CD4-positive, alpha-beta memory T cell (primary cell): Measurements from ENCODE around the gene GNG4. TPM values are rescaled to one million over a fixed set of nuclear protein-coding genes. Genes with fewer than 3 reads are reported as not detected.

Experiments used
- CTCF ChIA-PET: fragments of 350-600 bp; sonication (Branson Sonifier 250); formaldehyde crosslinking; loops from one replicate; lab custom pipeline; 2021; ENCODE audit warnings: inconsistent platforms; ENCODE audit not compliant: partially characterized antibody; lab: Charles Lee
- POLR2A ChIA-PET: fragments of 350-600 bp; sonication (Branson Sonifier 250); formaldehyde crosslinking; loops from one replicate; lab custom pipeline; 2021; ENCODE audit not compliant: partially characterized antibody; lab: Charles Lee
- DNase-seq, 5 donors: peaks; one replicate each; pipeline versions ENCODE4 v3.0.0 to v3.0.0-alpha.2; 2020 to 2022; ENCODE audit warnings: mixed read lengths in 1 of 5
- H3K27ac ChIP-seq: one replicate; pipeline ENCODE4 v1.7.0; 2013; ENCODE audit warnings: low read depth, low read length
- H3K27me3 ChIP-seq: 2 replicates; pipeline ENCODE4 v1.7.0; 2013; ENCODE audit warnings: mild to moderate bottlenecking, low read length, moderate library complexity; ENCODE audit not compliant: insufficient read depth
- H3K36me3 ChIP-seq: 2 replicates; pipeline ENCODE4 v1.7.0; 2013; ENCODE audit warnings: mild to moderate bottlenecking, low read length, moderate library complexity; ENCODE audit not compliant: insufficient read depth
- H3K4me1 ChIP-seq: 2 replicates; pipeline ENCODE4 v1.7.0; 2013; ENCODE audit warnings: mild to moderate bottlenecking, low read length, moderate library complexity; ENCODE audit not compliant: insufficient read depth
- H3K4me3 ChIP-seq, 2 donors: one replicate each; pipeline ENCODE4 v1.7.0; 2013; ENCODE audit warnings: low read length in 2 of 2, mild to moderate bottlenecking in 1 of 2
- H3K9me3 ChIP-seq, 2 donors: one replicate each; pipeline ENCODE4 v1.7.0; 2013; ENCODE audit warnings: low read length in 2 of 2, control low read depth in 1 of 2; ENCODE audit not compliant: control insufficient read depth in 1 of 2
- H3K27ac Mint-ChIP-seq, 7 donors: one replicate each; pipeline ENCODE4 v1.8.0; 2020 to 2021; ENCODE audit warnings: mixed read lengths in 7 of 7, mild to moderate bottlenecking in 6 of 7, inconsistent platforms in 3 of 7, moderate library complexity in 3 of 7
- H3K27me3 Mint-ChIP-seq, 2 donors: one replicate each; pipeline ENCODE4 v1.8.0; 2020 to 2021; ENCODE audit warnings: mixed read lengths in 2 of 2
- H3K36me3 Mint-ChIP-seq, 2 donors: one replicate each; pipeline ENCODE4 v1.8.0; 2020 to 2021; ENCODE audit warnings: mixed read lengths in 2 of 2, inconsistent platforms in 1 of 2, mild to moderate bottlenecking in 1 of 2
- H3K4me1 Mint-ChIP-seq, 4 donors: one replicate each; pipeline ENCODE4 v1.8.0; 2020 to 2021; ENCODE audit warnings: mixed read lengths in 4 of 4, mild to moderate bottlenecking in 1 of 4
- H3K4me3 Mint-ChIP-seq, 8 donors: one replicate each; pipeline ENCODE4 v1.8.0; 2020 to 2021; ENCODE audit warnings: mixed read lengths in 8 of 8, mild to moderate bottlenecking in 7 of 8, moderate library complexity in 6 of 8, inconsistent platforms in 3 of 8
- H3K9me3 Mint-ChIP-seq, 8 donors: one replicate each; pipeline ENCODE4 v1.8.0; 2020 to 2021; ENCODE audit warnings: mixed read lengths in 8 of 8, mild to moderate bottlenecking in 5 of 8, inconsistent platforms in 3 of 8, moderate library complexity in 1 of 8
- intact Hi-C: fragments of 100-400 bp; cut with micrococcal nuclease; formaldehyde crosslinking; loops from one replicate; pipeline ENCODE4 v1.15.1; 2023
- polyA plus RNA-seq, 2 donors: library from polyadenylated mRNA; unstranded; fragments of 300-500 nt; fragmentation: Illumina TruSeq; gene quantifications; one replicate each; pipeline ENCODE4 v1.2.3, GENCODE V29; 2021
- total RNA-seq, 2 experiments: library from RNA; stranded (reverse); gene quantifications; one replicate each; pipeline ENCODE4 v1.2.3, GENCODE V29; 2021

The GNG4 gene
- total and polyA plus RNA-seq, 4 experiments from 2014 or later, result 0.19 TPM; not detected in 3

DNA sequence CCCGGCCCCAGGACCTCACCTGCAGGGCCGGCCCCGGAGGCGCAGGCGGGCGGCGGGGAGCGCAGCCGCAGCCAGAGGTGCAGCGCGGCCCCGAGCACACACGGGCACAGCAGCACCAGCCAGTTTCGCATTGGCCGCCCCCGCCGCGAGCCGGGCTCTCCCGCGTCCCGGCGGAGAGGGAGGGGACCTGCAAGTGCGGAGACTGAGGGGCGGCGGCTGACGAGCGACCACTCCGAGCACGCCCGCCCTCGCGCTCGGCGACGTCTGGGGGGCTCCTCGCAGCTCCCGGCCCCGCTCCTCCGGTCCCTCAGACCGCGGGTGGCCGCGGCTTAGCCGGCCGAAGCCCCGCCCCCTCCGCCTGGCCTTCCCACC, 145.5 kb downstream of the GNG4 start, which contains the start of gene B3GALNT2:
B3GALNT2 (minus strand) TSS at position 331 of the 372 bp plus-strand sequence; CDS start at position 131, 200 bp downstream.
- intact Hi-C loops, result loop anchor here (1.0 to 5.0 kb wide), 7 partner anchors 138 to 1100 kb away; partner anchors contain the start of genes ARID4B, GGPS1, HEATR1 and LYST
- Histone ChIP-seq H3K4me1 (peaks cover 20% of the 10 kb centered on the region), H3K27me3 (no peaks in the 10 kb centered on the region), H3K27ac (peak within 1 kb of the TSS; percentile 85), H3K4me3 (peak within 1 kb of the TSS; percentile 74), H3K9me3 (no peaks in the 10 kb centered on the region), H3K36me3 (no peaks in the 10 kb centered on the region)
- CTCF ChIA-PET, result interaction anchor here (0.7 to 2.1 kb wide), 20 partner anchors 8 to 521 kb away, joined by 3 to 17 read pairs (median 4); no protein-coding TSS in a partner anchor
- no peaks in the 10 kb centered on the region for H3K9me3 Mint-ChIP-seq
- H3K4me1 Mint-ChIP-seq, result peaks cover 12 to 32% (median 19%) of the 10 kb centered on the region in 4 donors
- DNase-seq, result no peak
- no peaks in the 10 kb centered on the region for H3K27me3 Mint-ChIP-seq
- H3K27ac Mint-ChIP-seq, result peak within 1 kb of the TSS; percentile 97 to 100 (median 98)
- peaks cover 0 to 14% of the 10 kb centered on the region in 2 donors for H3K36me3 Mint-ChIP-seq
- H3K4me3 Mint-ChIP-seq, result peak within 1 kb of the TSS; percentile 92 to 98 (median 96)
- POLR2A ChIA-PET, result interaction anchor here (0.6 to 3.0 kb wide), 19 partner anchors 11 to 1131 kb away, joined by 3 to 14 read pairs (median 3); partner anchors contain the start of genes ARID4B, COA6, GGPS1 and GNG4

DNA sequence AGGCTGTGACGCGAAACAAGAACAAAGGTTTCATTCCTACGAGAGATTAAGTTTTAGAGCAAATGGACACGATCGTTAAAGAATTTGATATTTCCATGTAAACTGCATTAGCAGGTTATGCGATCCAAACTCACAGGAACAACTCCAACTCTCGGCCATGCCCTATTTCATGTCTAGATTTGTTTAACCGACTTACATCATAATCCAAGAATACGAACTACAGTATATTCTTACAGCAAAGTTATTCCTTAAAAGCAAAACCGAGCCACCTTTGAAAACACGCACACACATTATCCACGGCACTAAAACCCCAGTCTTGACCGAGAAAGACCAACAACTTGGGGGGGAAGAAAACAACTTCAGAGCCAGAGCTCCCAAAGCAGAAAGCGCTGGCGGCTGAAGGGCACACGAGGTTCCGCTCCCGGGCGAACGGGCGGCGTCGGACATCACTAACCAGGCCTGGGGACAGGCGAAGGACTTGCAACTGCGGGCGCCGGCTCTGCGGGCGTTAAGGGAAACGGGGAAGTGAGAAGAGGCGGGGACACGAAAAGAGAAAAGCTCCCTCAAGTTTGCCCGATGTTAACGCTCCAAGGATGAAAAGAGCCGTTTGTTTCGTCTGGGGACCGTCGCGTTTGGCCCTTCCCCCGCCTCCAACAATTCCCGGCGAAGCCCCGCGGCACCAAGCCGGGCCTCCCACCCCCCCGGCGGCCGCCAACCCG, 146.0 kb downstream of the GNG4 start:
- peak overlapping the region; percentile 43 to 74 for H3K4me3 ChIP-seq
- ChIA-PET POLR2A (interaction anchor here (0.6 to 3.0 kb wide), 14 partner anchors 11 to 1130 kb away, joined by 3 to 14 read pairs (median 4); partner anchors contain the start of genes ARID4B, COA6, GGPS1 and GNG4), CTCF (interaction anchor here (1.0 to 2.0 kb wide), 14 partner anchors 8 to 497 kb away, joined by 3 to 12 read pairs (median 4); no protein-coding TSS in a partner anchor)
- no peaks in the 10 kb centered on the region for H3K36me3 ChIP-seq
- intact Hi-C loops, result loop anchor here (1.0 to 5.0 kb wide), 7 partner anchors 139 to 1101 kb away; partner anchors contain the start of genes ARID4B, GGPS1, HEATR1 and LYST
- no peaks in the 10 kb centered on the region for H3K27me3 Mint-ChIP-seq
- peaks cover 20% of the 10 kb centered on the region for H3K4me1 ChIP-seq
- H3K4me3 Mint-ChIP-seq, result peak overlapping the region; percentile 87 to 97 (median 94)
- H3K27me3 ChIP-seq, result no peaks in the 10 kb centered on the region
- H3K9me3 ChIP-seq, result no peaks in the 10 kb centered on the region
- H3K27ac ChIP-seq, result peak overlapping the region; percentile 85
- no peaks in the 10 kb centered on the region for H3K9me3 Mint-ChIP-seq
- peak in 3 of 5 donors; percentile 3 to 52 (median 15) for DNase-seq
- peaks cover 12 to 32% (median 19%) of the 10 kb centered on the region in 4 donors for H3K4me1 Mint-ChIP-seq
- H3K27ac Mint-ChIP-seq, result peak overlapping the region; percentile 77 to 100 (median 95)
- peaks cover 0 to 14% of the 10 kb centered on the region in 2 donors for H3K36me3 Mint-ChIP-seq

GRCh38 chr1:235502601-235503402, 146.8 kb downstream of the GNG4 start:
- peak overlapping the region; percentile 87 to 97 (median 94) for H3K4me3 Mint-ChIP-seq
- ChIA-PET POLR2A (interaction anchor here (1.0 to 3.0 kb wide), 3 partner anchors 10 to 364 kb away, joined by 3 to 14 read pairs (median 9); partner anchors contain the start of gene LYST), CTCF (interaction anchor here (1.0 to 1.7 kb wide), 4 partner anchors 9 to 469 kb away, joined by 3 to 7 read pairs (median 4); no protein-coding TSS in a partner anchor)
- H3K27me3 ChIP-seq, result no peaks in the 10 kb centered on the region
- no peaks in the 10 kb centered on the region for H3K36me3 ChIP-seq
- intact Hi-C loops, result loop anchor here (5.0 kb wide), 3 partner anchors 139 to 1026 kb away; partner anchors contain the start of genes TARBP1 and TOMM20
- DNase-seq, result peak in 1 of 5 donors; percentile 5
- H3K9me3 Mint-ChIP-seq, result no peaks in the 10 kb centered on the region
- H3K9me3 ChIP-seq, result no peaks in the 10 kb centered on the region
- peak overlapping the region in 6 of 7 donors; percentile 83 to 100 (median 95) for H3K27ac Mint-ChIP-seq
- H3K4me1 ChIP-seq, result peaks cover 20% of the 10 kb centered on the region
- H3K27ac ChIP-seq, result no peak overlapping the region
- H3K4me3 ChIP-seq, result no peak overlapping the region
- H3K4me1 Mint-ChIP-seq, result peaks cover 12 to 32% (median 19%) of the 10 kb centered on the region in 4 donors
- H3K27me3 Mint-ChIP-seq, result no peaks in the 10 kb centered on the region
- peaks cover 0 to 14% of the 10 kb centered on the region in 2 donors for H3K36me3 Mint-ChIP-seq

- POLR2A ChIA-PET, result no interaction called here
- Mint-ChIP-seq H3K27me3 (no peaks in the 10 kb centered on the region), H3K4me1 (peaks cover 12 to 27% (median 15%) of the 10 kb centered on the region in 4 donors), H3K4me3 (no peak overlapping the region), H3K27ac (no peak overlapping the region), H3K36me3 (peaks cover 0 to 14% of the 10 kb centered on the region in 2 donors), H3K9me3 (no peaks in the 10 kb centered on the region)
- no peak for DNase-seq
- Histone ChIP-seq H3K27me3 (no peaks in the 10 kb centered on the region), H3K36me3 (no peaks in the 10 kb centered on the region), H3K4me1 (peaks cover 19% of the 10 kb centered on the region), H3K27ac (no peak overlapping the region), H3K4me3 (no peak overlapping the region), H3K9me3 (no peaks in the 10 kb centered on the region)
- intact Hi-C loops, result loop anchor here (5.0 kb wide), 3 partner anchors 141 to 1024 kb away; partner anchors contain the start of genes TARBP1 and TOMM20
- CTCF ChIA-PET, result no interaction called here
These were observed 148.5 kb downstream of the GNG4 start for GRCh38 chr1:235500971-235501540.

Other genes with a start within 250 kb of the GNG4 start
- 10 to 100 TPM; 11.0 to 12.1 TPM for gene B3GALNT2, start 145.3 kb downstream of the GNG4 start, total RNA-seq
- 1 to 10 TPM; 6.3 to 7.2 TPM for gene B3GALNT2, start 145.3 kb downstream of the GNG4 start, polyA plus RNA-seq
- 10 to 100 TPM; 32.8 to 35.2 TPM for gene LYST, start 217.1 kb upstream of the GNG4 start, total RNA-seq
- 1 to 10 TPM; 4.2 to 9.1 TPM for gene LYST, start 217.1 kb upstream of the GNG4 start, polyA plus RNA-seq